WTC11 (cell line): ENCODE measurements around the gene PHACTR3. TPM values are rescaled to one million over a fixed set of nuclear protein-coding genes. Genes with fewer than 3 reads are reported as not detected.

Experiments
- ATAC-seq: fragments of 200-7000 bp; cut with Tn5 transposase; 2 replicates; pipeline ENCODE4 v1.10.0; 2021; ENCODE audit warnings: mild to moderate bottlenecking, moderate library complexity
- CTCF ChIA-PET: fragments of 300-600 bp; sonication (Branson Sonifier 250); formaldehyde crosslinking; loops from one replicate; lab custom pipeline; 2021; ENCODE audit warnings: antibody characterized with exemption; lab: Charles Lee
- POLR2A ChIA-PET: fragments of 350-600 bp; sonication (Branson Sonifier 250); formaldehyde crosslinking; loops from one replicate; lab custom pipeline; 2021; ENCODE audit warnings: antibody characterized with exemption; lab: Charles Lee
- DNase-seq: peaks from one replicate; pipeline ENCODE4 v3.0.0; 2021; ENCODE audit warnings: low spot score
- H3K27ac Mint-ChIP-seq: 2 replicates; pipeline ENCODE4 v1.8.0; 2021; ENCODE audit warnings: mixed read lengths
- H3K27me3 Mint-ChIP-seq: 2 replicates; pipeline ENCODE4 v1.8.0; 2021; ENCODE audit warnings: low read depth, mild to moderate bottlenecking, moderate library complexity, mixed read lengths
- H3K36me3 Mint-ChIP-seq: 2 replicates; pipeline ENCODE4 v1.8.0; 2021; ENCODE audit warnings: mixed read lengths
- H3K4me1 Mint-ChIP-seq: 2 replicates; pipeline ENCODE4 v1.8.0; 2022; ENCODE audit warnings: mixed read lengths
- H3K4me3 Mint-ChIP-seq: 2 replicates; pipeline ENCODE4 v1.8.0; 2021; ENCODE audit warnings: mild to moderate bottlenecking, moderate library complexity, mixed read lengths
- H3K9me3 Mint-ChIP-seq: 2 replicates; pipeline ENCODE4 v1.8.0; 2021; ENCODE audit warnings: mixed read lengths
- CREM ChIP-seq: sonication (generic); formaldehyde crosslinking; IDR thresholded peaks from 2 replicates; pipeline ENCODE4 v1.8.1; 2022; ENCODE audit warnings: mild to moderate bottlenecking, missing genetic modification reagents, moderate library complexity
- ELF4 ChIP-seq: sonication (generic); formaldehyde crosslinking; IDR thresholded peaks from 2 replicates; pipeline ENCODE4 v1.8.1; 2022; ENCODE audit warnings: low read depth, mild to moderate bottlenecking, moderate library complexity, missing genetic modification reagents
- FOXJ3 ChIP-seq: sonication (generic); formaldehyde crosslinking; IDR thresholded peaks from 2 replicates; pipeline ENCODE4 v1.9.0; 2021; ENCODE audit warnings: missing genetic modification reagents, mild to moderate bottlenecking, borderline replicate concordance
- IRF2 ChIP-seq: sonication (generic); formaldehyde crosslinking; IDR thresholded peaks from 2 replicates; pipeline ENCODE4 v1.8.0; 2022; ENCODE audit warnings: low read depth, missing genetic modification reagents, borderline replicate concordance
- JAZF1 ChIP-seq: fragments of 250-450 bp; sonication (Bioruptor Pico); IDR thresholded peaks from 2 replicates; pipeline ENCODE4 v1.9.0; 2021; ENCODE audit warnings: moderate library complexity, mild to moderate bottlenecking, inconsistent platforms
- KAT7 ChIP-seq: sonication (generic); formaldehyde crosslinking; IDR thresholded peaks from 2 replicates; pipeline ENCODE4 v1.8.1; 2023; ENCODE audit warnings: missing genetic modification reagents, mild to moderate bottlenecking, borderline replicate concordance
- MYBL2 ChIP-seq: sonication (generic); formaldehyde crosslinking; IDR thresholded peaks from 2 replicates; pipeline ENCODE4 v1.8.1; 2023; ENCODE audit warnings: mild to moderate bottlenecking, moderate library complexity, missing genetic modification reagents
- PRRX2 ChIP-seq: fragments of 250-450 bp; sonication (Bioruptor Pico); IDR thresholded peaks from 2 replicates; pipeline ENCODE4 v1.8.0; 2021; ENCODE audit warnings: mild to moderate bottlenecking
- RELA ChIP-seq: sonication (generic); formaldehyde crosslinking; IDR thresholded peaks from 2 replicates; pipeline ENCODE4 v1.8.1; 2022; ENCODE audit warnings: missing genetic modification reagents, mild to moderate bottlenecking, borderline replicate concordance
- SMAD3 ChIP-seq: sonication (generic); formaldehyde crosslinking; IDR thresholded peaks from 2 replicates; pipeline ENCODE4 v1.8.0; 2022; ENCODE audit warnings: missing genetic modification reagents, mild to moderate bottlenecking, borderline replicate concordance
- ZNF416 ChIP-seq: fragments of 250-450 bp; sonication (Bioruptor Pico); IDR thresholded peaks from 2 replicates; pipeline ENCODE4 v1.9.0; 2021; ENCODE audit warnings: mild to moderate bottlenecking, inconsistent platforms
- total RNA-seq: library from RNA; stranded (reverse); gene quantifications from 3 replicates; pipeline ENCODE4 v1.2.3, GENCODE V29; 2021
- TF ChIP-seq, protein P1 (sequence below): sonication (generic); formaldehyde crosslinking; conservative IDR thresholded peaks from 2 replicates; pipeline ENCODE4 v1.8.1; 2023; ENCODE audit warnings: mild to moderate bottlenecking, low read depth, missing genetic modification reagents, moderate library complexity
- TF ChIP-seq, protein P2 (sequence below): sonication (generic); formaldehyde crosslinking; IDR thresholded peaks from 2 replicates; pipeline ENCODE4 v1.8.1; 2022; ENCODE audit warnings: mild to moderate bottlenecking, moderate library complexity, missing genetic modification reagents
- TF ChIP-seq, protein P3 (sequence below): sonication (generic); formaldehyde crosslinking; IDR thresholded peaks from 2 replicates; pipeline ENCODE4 v1.8.0; 2022; ENCODE audit warnings: mild to moderate bottlenecking, missing genetic modification reagents
- TF ChIP-seq, protein P4 (sequence below): sonication (generic); formaldehyde crosslinking; IDR thresholded peaks from 2 replicates; pipeline ENCODE4 v1.8.1; 2022; ENCODE audit warnings: low read depth, missing genetic modification reagents, borderline replicate concordance
- TF ChIP-seq, protein P5 (sequence below): sonication (generic); formaldehyde crosslinking; IDR thresholded peaks from 2 replicates; pipeline ENCODE4 v1.8.0; 2022; ENCODE audit warnings: mild to moderate bottlenecking, missing genetic modification reagents
- TF ChIP-seq, protein P6 (sequence below): fragments of 250-450 bp; sonication (Bioruptor Pico); IDR thresholded peaks from 2 replicates; pipeline ENCODE4 v1.8.0; 2021; ENCODE audit warnings: mild to moderate bottlenecking
- TF ChIP-seq, protein P7 (sequence below): fragments of 200-600 bp; IDR thresholded peaks from 2 replicates; pipeline ENCODE4 v1.8.0; 2022; ENCODE audit warnings: antibody characterized with exemption
- TF ChIP-seq, protein P8 (sequence below): sonication (generic); formaldehyde crosslinking; IDR thresholded peaks from 2 replicates; pipeline ENCODE4 v1.8.1; 2022; ENCODE audit warnings: low read depth, mild to moderate bottlenecking, moderate library complexity, missing genetic modification reagents, borderline replicate concordance
- TF ChIP-seq, protein P9 (sequence below): sonication (generic); formaldehyde crosslinking; IDR thresholded peaks from 2 replicates; pipeline ENCODE4 v1.8.1; 2023; ENCODE audit warnings: mild to moderate bottlenecking, missing genetic modification reagents, moderate library complexity
- TF ChIP-seq, protein P10 (sequence below): fragments of 250-450 bp; sonication (Bioruptor Pico); conservative IDR thresholded peaks from 2 replicates; pipeline ENCODE4 v1.9.0; 2021; ENCODE audit warnings: mild to moderate bottlenecking

Gene PHACTR3
- total RNA-seq, 1 experiment from 2014 or later = 0.28 TPM

DNA sequence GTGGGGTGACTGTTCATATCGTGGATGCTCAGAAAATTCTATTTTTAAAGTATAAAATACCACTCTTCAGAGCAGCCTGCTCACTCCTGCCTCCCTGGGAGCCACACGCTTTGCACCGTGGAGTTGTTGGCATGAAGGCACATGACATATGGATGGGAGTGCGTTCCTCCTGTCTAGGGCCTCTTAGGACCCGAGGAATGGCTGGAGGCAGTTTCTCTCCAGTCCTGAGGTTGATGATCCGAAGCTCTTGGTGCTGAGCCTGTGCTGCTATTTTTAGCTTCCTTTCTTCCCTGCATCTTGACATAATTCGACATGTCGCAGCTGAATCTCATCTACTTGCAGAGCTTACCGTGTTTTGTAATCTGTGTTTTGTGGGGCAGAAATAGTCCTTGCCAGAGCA, 73.9 kb downstream of the PHACTR3 start (continued):
- TF ChIP-seq, protein P1, sequence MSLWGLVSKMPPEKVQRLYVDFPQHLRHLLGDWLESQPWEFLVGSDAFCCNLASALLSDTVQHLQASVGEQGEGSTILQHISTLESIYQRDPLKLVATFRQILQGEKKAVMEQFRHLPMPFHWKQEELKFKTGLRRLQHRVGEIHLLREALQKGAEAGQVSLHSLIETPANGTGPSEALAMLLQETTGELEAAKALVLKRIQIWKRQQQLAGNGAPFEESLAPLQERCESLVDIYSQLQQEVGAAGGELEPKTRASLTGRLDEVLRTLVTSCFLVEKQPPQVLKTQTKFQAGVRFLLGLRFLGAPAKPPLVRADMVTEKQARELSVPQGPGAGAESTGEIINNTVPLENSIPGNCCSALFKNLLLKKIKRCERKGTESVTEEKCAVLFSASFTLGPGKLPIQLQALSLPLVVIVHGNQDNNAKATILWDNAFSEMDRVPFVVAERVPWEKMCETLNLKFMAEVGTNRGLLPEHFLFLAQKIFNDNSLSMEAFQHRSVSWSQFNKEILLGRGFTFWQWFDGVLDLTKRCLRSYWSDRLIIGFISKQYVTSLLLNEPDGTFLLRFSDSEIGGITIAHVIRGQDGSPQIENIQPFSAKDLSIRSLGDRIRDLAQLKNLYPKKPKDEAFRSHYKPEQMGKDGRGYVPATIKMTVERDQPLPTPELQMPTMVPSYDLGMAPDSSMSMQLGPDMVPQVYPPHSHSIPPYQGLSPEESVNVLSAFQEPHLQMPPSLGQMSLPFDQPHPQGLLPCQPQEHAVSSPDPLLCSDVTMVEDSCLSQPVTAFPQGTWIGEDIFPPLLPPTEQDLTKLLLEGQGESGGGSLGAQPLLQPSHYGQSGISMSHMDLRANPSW (CRISPR knock-in tag) = no peak
- no peak for TF ChIP-seq FOXJ3 (CRISPR knock-in tag)
- TF ChIP-seq, protein P2, sequence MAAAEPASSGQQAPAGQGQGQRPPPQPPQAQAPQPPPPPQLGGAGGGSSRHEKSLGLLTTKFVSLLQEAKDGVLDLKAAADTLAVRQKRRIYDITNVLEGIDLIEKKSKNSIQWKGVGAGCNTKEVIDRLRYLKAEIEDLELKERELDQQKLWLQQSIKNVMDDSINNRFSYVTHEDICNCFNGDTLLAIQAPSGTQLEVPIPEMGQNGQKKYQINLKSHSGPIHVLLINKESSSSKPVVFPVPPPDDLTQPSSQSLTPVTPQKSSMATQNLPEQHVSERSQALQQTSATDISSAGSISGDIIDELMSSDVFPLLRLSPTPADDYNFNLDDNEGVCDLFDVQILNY (CRISPR knock-in tag) = no peak
- no peak for TF ChIP-seq KAT7
- TF ChIP-seq SMAD3 (CRISPR knock-in tag) = no peak
- TF ChIP-seq IRF2 (CRISPR knock-in tag) = no peak
- no peak for TF ChIP-seq ELF4 (CRISPR knock-in tag)
- TF ChIP-seq CREM (CRISPR knock-in tag) = no peak
- TF ChIP-seq, protein P3, sequence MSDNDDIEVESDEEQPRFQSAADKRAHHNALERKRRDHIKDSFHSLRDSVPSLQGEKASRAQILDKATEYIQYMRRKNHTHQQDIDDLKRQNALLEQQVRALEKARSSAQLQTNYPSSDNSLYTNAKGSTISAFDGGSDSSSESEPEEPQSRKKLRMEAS = no peak
- no peak for TF ChIP-seq ZNF416
- TF ChIP-seq JAZF1 = no peak

DNA sequence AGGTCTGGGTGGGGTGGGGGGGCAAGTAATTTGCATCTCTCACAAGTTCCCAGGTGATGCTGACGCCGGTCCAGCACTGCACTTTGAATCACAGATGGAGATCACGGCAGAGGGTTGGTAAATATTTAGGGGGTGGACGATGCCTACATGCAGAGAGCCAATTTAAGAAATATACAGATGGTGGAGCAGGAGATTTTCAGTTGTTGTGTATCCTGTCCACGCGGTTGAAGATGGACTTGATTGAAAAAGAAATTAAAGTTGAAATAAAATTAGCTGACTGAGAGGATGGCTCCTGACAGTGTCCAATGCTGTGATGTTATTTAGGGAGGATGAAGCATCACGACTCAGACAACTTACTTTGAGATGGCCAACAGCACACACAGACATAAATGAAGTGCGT, 74.6 kb downstream of the PHACTR3 start:
- Mint-ChIP-seq H3K27ac (no peak overlapping the region), H3K36me3 (no peaks in the 10 kb centered on the region), H3K4me1 (no peaks in the 10 kb centered on the region), H3K27me3 (peaks cover 52% of the 10 kb centered on the region), H3K4me3 (no peak overlapping the region), H3K9me3 (no peaks in the 10 kb centered on the region)
- no peak for ATAC-seq
- TF ChIP-seq, protein P4, sequence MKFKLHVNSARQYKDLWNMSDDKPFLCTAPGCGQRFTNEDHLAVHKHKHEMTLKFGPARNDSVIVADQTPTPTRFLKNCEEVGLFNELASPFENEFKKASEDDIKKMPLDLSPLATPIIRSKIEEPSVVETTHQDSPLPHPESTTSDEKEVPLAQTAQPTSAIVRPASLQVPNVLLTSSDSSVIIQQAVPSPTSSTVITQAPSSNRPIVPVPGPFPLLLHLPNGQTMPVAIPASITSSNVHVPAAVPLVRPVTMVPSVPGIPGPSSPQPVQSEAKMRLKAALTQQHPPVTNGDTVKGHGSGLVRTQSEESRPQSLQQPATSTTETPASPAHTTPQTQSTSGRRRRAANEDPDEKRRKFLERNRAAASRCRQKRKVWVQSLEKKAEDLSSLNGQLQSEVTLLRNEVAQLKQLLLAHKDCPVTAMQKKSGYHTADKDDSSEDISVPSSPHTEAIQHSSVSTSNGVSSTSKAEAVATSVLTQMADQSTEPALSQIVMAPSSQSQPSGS = no peak
- TF ChIP-seq, protein P5, sequence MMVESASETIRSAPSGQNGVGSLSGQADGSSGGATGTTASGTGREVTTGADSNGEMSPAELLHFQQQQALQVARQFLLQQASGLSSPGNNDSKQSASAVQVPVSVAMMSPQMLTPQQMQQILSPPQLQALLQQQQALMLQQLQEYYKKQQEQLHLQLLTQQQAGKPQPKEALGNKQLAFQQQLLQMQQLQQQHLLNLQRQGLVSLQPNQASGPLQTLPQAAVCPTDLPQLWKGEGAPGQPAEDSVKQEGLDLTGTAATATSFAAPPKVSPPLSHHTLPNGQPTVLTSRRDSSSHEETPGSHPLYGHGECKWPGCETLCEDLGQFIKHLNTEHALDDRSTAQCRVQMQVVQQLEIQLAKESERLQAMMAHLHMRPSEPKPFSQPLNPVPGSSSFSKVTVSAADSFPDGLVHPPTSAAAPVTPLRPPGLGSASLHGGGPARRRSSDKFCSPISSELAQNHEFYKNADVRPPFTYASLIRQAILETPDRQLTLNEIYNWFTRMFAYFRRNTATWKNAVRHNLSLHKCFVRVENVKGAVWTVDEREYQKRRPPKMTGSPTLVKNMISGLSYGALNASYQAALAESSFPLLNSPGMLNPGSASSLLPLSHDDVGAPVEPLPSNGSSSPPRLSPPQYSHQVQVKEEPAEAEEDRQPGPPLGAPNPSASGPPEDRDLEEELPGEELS (CRISPR knock-in tag) = no peak
- TF ChIP-seq, protein P6, sequence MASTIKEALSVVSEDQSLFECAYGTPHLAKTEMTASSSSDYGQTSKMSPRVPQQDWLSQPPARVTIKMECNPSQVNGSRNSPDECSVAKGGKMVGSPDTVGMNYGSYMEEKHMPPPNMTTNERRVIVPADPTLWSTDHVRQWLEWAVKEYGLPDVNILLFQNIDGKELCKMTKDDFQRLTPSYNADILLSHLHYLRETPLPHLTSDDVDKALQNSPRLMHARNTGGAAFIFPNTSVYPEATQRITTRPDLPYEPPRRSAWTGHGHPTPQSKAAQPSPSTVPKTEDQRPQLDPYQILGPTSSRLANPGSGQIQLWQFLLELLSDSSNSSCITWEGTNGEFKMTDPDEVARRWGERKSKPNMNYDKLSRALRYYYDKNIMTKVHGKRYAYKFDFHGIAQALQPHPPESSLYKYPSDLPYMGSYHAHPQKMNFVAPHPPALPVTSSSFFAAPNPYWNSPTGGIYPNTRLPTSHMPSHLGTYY = no peak
- TF ChIP-seq PRRX2 (CRISPR knock-in tag) (no peak), MYBL2 (no peak), CREM (CRISPR knock-in tag) (no peak), RELA (CRISPR knock-in tag) (no peak)
- TF ChIP-seq, protein P7, sequence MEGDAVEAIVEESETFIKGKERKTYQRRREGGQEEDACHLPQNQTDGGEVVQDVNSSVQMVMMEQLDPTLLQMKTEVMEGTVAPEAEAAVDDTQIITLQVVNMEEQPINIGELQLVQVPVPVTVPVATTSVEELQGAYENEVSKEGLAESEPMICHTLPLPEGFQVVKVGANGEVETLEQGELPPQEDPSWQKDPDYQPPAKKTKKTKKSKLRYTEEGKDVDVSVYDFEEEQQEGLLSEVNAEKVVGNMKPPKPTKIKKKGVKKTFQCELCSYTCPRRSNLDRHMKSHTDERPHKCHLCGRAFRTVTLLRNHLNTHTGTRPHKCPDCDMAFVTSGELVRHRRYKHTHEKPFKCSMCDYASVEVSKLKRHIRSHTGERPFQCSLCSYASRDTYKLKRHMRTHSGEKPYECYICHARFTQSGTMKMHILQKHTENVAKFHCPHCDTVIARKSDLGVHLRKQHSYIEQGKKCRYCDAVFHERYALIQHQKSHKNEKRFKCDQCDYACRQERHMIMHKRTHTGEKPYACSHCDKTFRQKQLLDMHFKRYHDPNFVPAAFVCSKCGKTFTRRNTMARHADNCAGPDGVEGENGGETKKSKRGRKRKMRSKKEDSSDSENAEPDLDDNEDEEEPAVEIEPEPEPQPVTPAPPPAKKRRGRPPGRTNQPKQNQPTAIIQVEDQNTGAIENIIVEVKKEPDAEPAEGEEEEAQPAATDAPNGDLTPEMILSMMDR = no peak
- TF ChIP-seq, protein P8, sequence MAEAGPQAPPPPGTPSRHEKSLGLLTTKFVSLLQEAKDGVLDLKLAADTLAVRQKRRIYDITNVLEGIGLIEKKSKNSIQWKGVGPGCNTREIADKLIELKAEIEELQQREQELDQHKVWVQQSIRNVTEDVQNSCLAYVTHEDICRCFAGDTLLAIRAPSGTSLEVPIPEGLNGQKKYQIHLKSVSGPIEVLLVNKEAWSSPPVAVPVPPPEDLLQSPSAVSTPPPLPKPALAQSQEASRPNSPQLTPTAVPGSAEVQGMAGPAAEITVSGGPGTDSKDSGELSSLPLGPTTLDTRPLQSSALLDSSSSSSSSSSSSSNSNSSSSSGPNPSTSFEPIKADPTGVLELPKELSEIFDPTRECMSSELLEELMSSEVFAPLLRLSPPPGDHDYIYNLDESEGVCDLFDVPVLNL (CRISPR knock-in tag) = no peak
- TF ChIP-seq, protein P9, sequence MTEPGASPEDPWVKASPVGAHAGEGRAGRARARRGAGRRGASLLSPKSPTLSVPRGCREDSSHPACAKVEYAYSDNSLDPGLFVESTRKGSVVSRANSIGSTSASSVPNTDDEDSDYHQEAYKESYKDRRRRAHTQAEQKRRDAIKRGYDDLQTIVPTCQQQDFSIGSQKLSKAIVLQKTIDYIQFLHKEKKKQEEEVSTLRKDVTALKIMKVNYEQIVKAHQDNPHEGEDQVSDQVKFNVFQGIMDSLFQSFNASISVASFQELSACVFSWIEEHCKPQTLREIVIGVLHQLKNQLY = no peak
- TF ChIP-seq, protein P10, sequence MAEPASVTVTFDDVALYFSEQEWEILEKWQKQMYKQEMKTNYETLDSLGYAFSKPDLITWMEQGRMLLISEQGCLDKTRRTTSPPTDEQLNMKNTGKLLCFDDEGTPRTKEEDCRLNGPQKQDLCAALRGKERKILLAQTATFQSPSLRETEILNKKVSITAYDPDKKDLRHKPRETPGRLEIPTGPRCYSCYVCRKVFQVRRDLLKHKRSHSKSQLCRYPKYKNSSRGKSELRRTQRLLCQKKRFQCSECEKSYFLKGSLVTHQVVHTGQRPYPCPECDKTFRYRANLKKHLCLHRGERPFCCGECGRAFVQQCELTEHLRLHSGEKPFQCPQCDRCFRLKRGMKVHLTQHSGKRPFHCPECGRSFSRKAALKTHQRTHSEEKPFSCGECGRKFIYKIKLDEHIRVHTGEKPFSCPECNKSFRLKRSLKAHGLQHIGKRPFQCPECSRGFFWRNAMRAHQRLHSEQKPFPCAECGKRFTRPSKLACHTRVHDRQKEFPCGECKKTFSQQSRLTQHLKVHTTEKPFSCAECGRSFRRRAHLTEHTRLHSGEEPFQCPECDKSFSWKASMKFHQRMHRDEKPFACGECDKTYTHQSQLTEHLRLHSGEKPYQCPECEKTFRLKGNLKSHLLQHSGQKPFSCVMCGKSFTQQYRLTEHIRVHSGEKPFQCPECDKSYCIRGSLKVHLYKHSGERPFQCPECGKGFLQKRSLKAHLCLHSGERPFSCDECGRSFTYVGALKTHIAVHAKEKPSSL (CRISPR knock-in tag) = no peak
- POLR2A ChIA-PET = no interaction called here
- DNase-seq = no peak
- CTCF ChIA-PET = no interaction called here
